OCI-LY3 (cell line): Measurements from ENCODE around the gene PGP.
A peak's percentile ranks its signal among the peaks of the same experiment; 100 is the strongest.

ENCODE experiments used
- H2AFZ ChIP-seq: fragments of 200-600, 300-600 bp; shearing (Covaris generic); 2 replicates; pipeline ENCODE4 v1.6.0; 2014; ENCODE audit warnings: antibody characterized with exemption, low read depth, low read length
- H3K27ac ChIP-seq: fragments of 200-600, 300-600 bp; sonication (generic); 2 replicates; pipeline ENCODE4 v1.5.1; 2014; ENCODE audit warnings: mild to moderate bottlenecking, low read length, moderate library complexity, mixed read lengths
- H3K27me3 ChIP-seq: fragments of 200-600, 300-600 bp; sonication (generic); 2 replicates; pipeline ENCODE4 v1.6.1; 2014; ENCODE audit warnings: low read depth, low read length, mixed read lengths
- H3K36me3 ChIP-seq: fragments of 200-600, 300-600 bp; sonication (generic); replicated peaks from 2 replicates; pipeline ENCODE3; 2014; ENCODE audit warnings: low read depth, low read length, mixed read lengths
- H3K4me1 ChIP-seq: fragments of 300-600, 200-600 bp; sonication (generic); 2 replicates; pipeline ENCODE4 v1.6.1; 2014; ENCODE audit warnings: low read length, mixed read lengths
- H3K4me2 ChIP-seq: fragments of 200-600, 300-600 bp; sonication (generic); 2 replicates; pipeline ENCODE4 v1.6.1; 2014; ENCODE audit warnings: low read length, mixed read lengths
- H3K4me3 ChIP-seq: fragments of 300-600, 200-600 bp; sonication (generic); 2 replicates; pipeline ENCODE4 v1.5.1; 2014; ENCODE audit warnings: antibody characterized with exemption, mild to moderate bottlenecking, low read length, moderate library complexity
- H3K79me2 ChIP-seq: fragments of 300-600, 200-600 bp; shearing (Covaris generic); 2 replicates; pipeline ENCODE4 v1.6.1; 2014; ENCODE audit warnings: mild to moderate bottlenecking, low read length, mixed read lengths
- H3K9ac ChIP-seq: fragments of 300-600, 200-600 bp; shearing (Covaris generic); 2 replicates; pipeline ENCODE4 v1.6.0; 2014; ENCODE audit warnings: mild to moderate bottlenecking, low read length, moderate library complexity
- H3K9me3 ChIP-seq: fragments of 200-600, 300-600 bp; shearing (Covaris generic); 2 replicates; pipeline ENCODE4 v1.6.1; 2014; ENCODE audit warnings: low read length, mixed read lengths; ENCODE audit not compliant: insufficient read depth
- H4K20me1 ChIP-seq: fragments of 200-600, 300-600 bp; sonication (generic); 2 replicates; pipeline ENCODE4 v1.6.1; 2016; ENCODE audit warnings: low read length, mixed read lengths; ENCODE audit not compliant: insufficient read depth
- EZH2phosphoT487 ChIP-seq: fragments of 200-600 bp; shearing (Covaris generic); IDR thresholded peaks from 2 replicates; pipeline ENCODE4 v1.6.1; 2018; ENCODE audit warnings: antibody characterized with exemption, mixed run types, low read depth
- TF ChIP-seq, protein P1 (sequence below): fragments of 200-600, 300-600 bp; sonication (generic); IDR thresholded peaks from 2 replicates; pipeline ENCODE4 v1.5.1; 2014; ENCODE audit warnings: antibody characterized with exemption, low read length, low read depth

Gene PGP

DNA sequence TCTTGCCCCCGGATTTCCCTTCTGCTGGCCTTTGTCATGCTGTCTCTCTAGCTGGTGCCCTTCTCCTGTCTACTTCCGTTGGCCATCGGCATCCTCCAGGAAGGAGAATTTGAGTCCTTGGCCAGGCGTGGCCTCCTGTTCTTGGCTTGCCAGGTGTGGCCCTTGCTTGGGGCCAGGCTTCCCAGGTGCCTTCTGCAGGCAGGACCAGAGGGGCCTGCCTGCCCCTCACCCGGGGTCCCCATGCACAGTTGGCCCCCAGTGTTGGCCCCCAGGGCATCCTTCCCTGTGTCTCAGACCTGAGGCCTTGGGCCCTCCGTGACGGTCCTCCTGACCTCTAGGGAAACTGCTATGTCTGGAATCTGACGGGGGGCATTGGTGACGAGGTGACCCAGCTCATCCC is 6.8 kb downstream of the PGP start:
- Histone ChIP-seq H3K4me3 (no peak overlapping the region), H3K4me1 (peaks cover 16% of the 10 kb centered on the region), H3K27ac (no peak overlapping the region), H3K9me3 (no peaks in the 10 kb centered on the region), H3K9ac (no peak overlapping the region), H3K27me3 (no peaks in the 10 kb centered on the region), H2AFZ (no peak overlapping the region), H4K20me1 (peaks cover 4% of the 10 kb centered on the region), H3K36me3 (peaks cover 23% of the 10 kb centered on the region), H3K4me2 (no peak overlapping the region), H3K79me2 (peaks cover 21% of the 10 kb centered on the region)
- TF ChIP-seq, protein P1, sequence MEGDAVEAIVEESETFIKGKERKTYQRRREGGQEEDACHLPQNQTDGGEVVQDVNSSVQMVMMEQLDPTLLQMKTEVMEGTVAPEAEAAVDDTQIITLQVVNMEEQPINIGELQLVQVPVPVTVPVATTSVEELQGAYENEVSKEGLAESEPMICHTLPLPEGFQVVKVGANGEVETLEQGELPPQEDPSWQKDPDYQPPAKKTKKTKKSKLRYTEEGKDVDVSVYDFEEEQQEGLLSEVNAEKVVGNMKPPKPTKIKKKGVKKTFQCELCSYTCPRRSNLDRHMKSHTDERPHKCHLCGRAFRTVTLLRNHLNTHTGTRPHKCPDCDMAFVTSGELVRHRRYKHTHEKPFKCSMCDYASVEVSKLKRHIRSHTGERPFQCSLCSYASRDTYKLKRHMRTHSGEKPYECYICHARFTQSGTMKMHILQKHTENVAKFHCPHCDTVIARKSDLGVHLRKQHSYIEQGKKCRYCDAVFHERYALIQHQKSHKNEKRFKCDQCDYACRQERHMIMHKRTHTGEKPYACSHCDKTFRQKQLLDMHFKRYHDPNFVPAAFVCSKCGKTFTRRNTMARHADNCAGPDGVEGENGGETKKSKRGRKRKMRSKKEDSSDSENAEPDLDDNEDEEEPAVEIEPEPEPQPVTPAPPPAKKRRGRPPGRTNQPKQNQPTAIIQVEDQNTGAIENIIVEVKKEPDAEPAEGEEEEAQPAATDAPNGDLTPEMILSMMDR = no peak
- TF ChIP-seq EZH2phosphoT487 = no peak

GRCh38 chr16:2206780-2207433 is 7.7 kb downstream of the PGP start:
- no peak for TF ChIP-seq EZH2phosphoT487
- TF ChIP-seq, protein P1 = no peak
- Histone ChIP-seq H3K27me3 (no peaks in the 10 kb centered on the region), H2AFZ (no peak overlapping the region), H3K9me3 (no peaks in the 10 kb centered on the region), H3K27ac (no peak overlapping the region), H3K79me2 (peaks cover 17% of the 10 kb centered on the region), H3K4me3 (peak overlapping the region; percentile 83), H3K4me2 (peak overlapping the region; percentile 87), H3K4me1 (peaks cover 13% of the 10 kb centered on the region), H3K9ac (no peak overlapping the region), H4K20me1 (no peaks in the 10 kb centered on the region), H3K36me3 (peaks cover 15% of the 10 kb centered on the region)

GRCh38 chr16:2206420-2206779 is 8.2 kb downstream of the PGP start:
- Histone ChIP-seq H3K4me2 (peak overlapping the region; percentile 87), H2AFZ (no peak overlapping the region), H4K20me1 (no peaks in the 10 kb centered on the region), H3K4me1 (peaks cover 13% of the 10 kb centered on the region), H3K9me3 (no peaks in the 10 kb centered on the region), H3K79me2 (peaks cover 17% of the 10 kb centered on the region), H3K27me3 (no peaks in the 10 kb centered on the region), H3K4me3 (peak overlapping the region; percentile 83), H3K9ac (peak overlapping the region; percentile 78), H3K27ac (peak overlapping the region; percentile 70), H3K36me3 (peaks cover 15% of the 10 kb centered on the region)
- no peak for TF ChIP-seq EZH2phosphoT487
- TF ChIP-seq, protein P1 = no peak

- Histone ChIP-seq H3K27ac (peak overlapping the region; percentile 70), H3K4me2 (peak overlapping the region; percentile 87), H3K4me1 (peaks cover 13% of the 10 kb centered on the region), H3K27me3 (no peaks in the 10 kb centered on the region), H2AFZ (no peak overlapping the region), H3K4me3 (peak overlapping the region; percentile 83), H3K9ac (peak overlapping the region; percentile 78), H3K79me2 (peaks cover 17% of the 10 kb centered on the region), H3K36me3 (peaks cover 15% of the 10 kb centered on the region), H3K9me3 (no peaks in the 10 kb centered on the region), H4K20me1 (no peaks in the 10 kb centered on the region)
- no peak for TF ChIP-seq EZH2phosphoT487
- TF ChIP-seq, protein P1 = no peak
Measured at GRCh38 chr16:2205967-2206313, 8.7 kb downstream of the PGP start.
